Endothelial cell of umbilical vein (primary cell): Measurements from ENCODE around the gene PRAC2. TPM values are rescaled to one million over a fixed set of nuclear protein-coding genes. Genes with fewer than 3 reads are reported as not detected.

Source experiments
- BruUV-seq: library from RNA; stranded (reverse); fragments of 400-500 nt; replicated peaks from 2 replicates; lab custom pipeline; 2021; lab: Mats Ljungman, UMichigan
- CTCF ChIA-PET: fragments of 300-600, 350-600 bp; sonication (Branson Sonifier 250); formaldehyde crosslinking; loops from one replicate; lab custom pipeline; 2021; ENCODE audit warnings: antibody characterized with exemption, inconsistent platforms; lab: Charles Lee
- POLR2A ChIA-PET: fragments of 300-600, 350-600 bp; sonication (Branson Sonifier 250); formaldehyde crosslinking; loops from one replicate; lab custom pipeline; 2021; ENCODE audit warnings: antibody characterized with exemption, inconsistent platforms; lab: Charles Lee
- DNase-seq: peaks from one replicate; pipeline ENCODE4 v3.0.0-alpha.2; 2011; ENCODE audit warnings: low read depth, low spot score
- FAIRE-seq: peaks from 2 replicates; lab custom pipeline; 2011; peaks lifted over from hg19 to GRCh38; lab: Jason Lieb, UNC
- H2AFZ ChIP-seq: 2 replicates; pipeline ENCODE4 v1.6.0; 2012; ENCODE audit warnings: low read depth, low read length, control low read depth, inconsistent platforms
- H3K27ac ChIP-seq: 2 replicates; pipeline ENCODE4 v1.5.1; 2011; ENCODE audit warnings: low read depth, mild to moderate bottlenecking, control low read depth, low read length, moderate library complexity; ENCODE audit not compliant: insufficient read depth
- H3K27me3 ChIP-seq, 2 experiments: 2 replicates each; pipeline versions ENCODE4 v1.6.0 to v1.6.1; 2011; ENCODE audit warnings: low read length in 2 of 2, mixed read lengths in 1 of 2; ENCODE audit not compliant: control insufficient read depth in 2 of 2, insufficient read depth in 2 of 2
- H3K36me3 ChIP-seq, 2 experiments: 2 replicates in 1 of 2; 3 replicates in 1 of 2; pipeline ENCODE4 v1.5.1; 2011; ENCODE audit warnings: low read length in 2 of 2, mild to moderate bottlenecking in 1 of 2, moderate library complexity in 1 of 2; ENCODE audit not compliant: control insufficient read depth in 2 of 2, insufficient read depth in 2 of 2; ENCODE audit errors: extremely low read depth in 1 of 2
- H3K4me1 ChIP-seq: 3 replicates; pipeline ENCODE4 v1.5.1; 2011; ENCODE audit warnings: mild to moderate bottlenecking, low read length; ENCODE audit not compliant: control insufficient read depth, insufficient read depth; ENCODE audit errors: extremely low read depth
- H3K4me2 ChIP-seq: 2 replicates; pipeline ENCODE4 v1.6.1; 2011; ENCODE audit warnings: low read length, control low read depth, mixed read lengths; ENCODE audit not compliant: insufficient read depth
- H3K4me3 ChIP-seq, 3 experiments: fragments of 200-600 bp in 1 of 3; sonication (generic), shearing (Covaris generic) in 1 of 3; replicated peaks in 1 of 3; 2 replicates each; pipeline ENCODE4 v1.5.1; 2011 to 2016; ENCODE audit warnings: control low read depth in 3 of 3, low read length in 3 of 3, mild to moderate bottlenecking in 2 of 3, inconsistent platforms in 1 of 3, low read depth in 1 of 3, moderate library complexity in 1 of 3; ENCODE audit not compliant: insufficient read depth in 1 of 3
- H3K79me2 ChIP-seq: 2 replicates; pipeline ENCODE4 v1.6.0; 2012; ENCODE audit warnings: low read length, inconsistent platforms; ENCODE audit not compliant: control insufficient read depth, insufficient read depth
- H3K9ac ChIP-seq: replicated peaks from 2 replicates; pipeline ENCODE3; 2011; ENCODE audit warnings: low read length, control low read depth; ENCODE audit not compliant: insufficient read depth; ENCODE audit errors: extremely low read depth
- H3K9me1 ChIP-seq: replicated peaks from 3 replicates; pipeline ENCODE4 v1.6.0; 2011; ENCODE audit warnings: mild to moderate bottlenecking, low read length; ENCODE audit not compliant: control insufficient read depth, insufficient read depth; ENCODE audit errors: extremely low read depth
- H3K9me3 ChIP-seq: replicated peaks from 2 replicates; pipeline ENCODE4 v1.5.1; 2012; ENCODE audit warnings: low read length, inconsistent platforms; ENCODE audit not compliant: control insufficient read depth, insufficient read depth
- H4K20me1 ChIP-seq: replicated peaks from 2 replicates; pipeline ENCODE3; 2011; ENCODE audit warnings: mild to moderate bottlenecking, low read length; ENCODE audit not compliant: control insufficient read depth, insufficient read depth; ENCODE audit errors: extremely low read depth
- CTCF ChIP-seq, 2 donors: IDR thresholded peaks; 1 replicate in 1 of 2; 2 replicates in 1 of 2; pipeline ENCODE4 v1.5.1; 2011; ENCODE audit warnings: low read length in 2 of 2, mild to moderate bottlenecking in 2 of 2, moderate library complexity in 2 of 2, control low read depth in 1 of 2, inconsistent platforms in 1 of 2, low read depth in 1 of 2; ENCODE audit not compliant: insufficient read depth in 1 of 2; ENCODE audit errors: extremely low read depth in 1 of 2
- EZH2 ChIP-seq: IDR thresholded peaks from 2 replicates; pipeline ENCODE4 v1.6.1; 2012; ENCODE audit warnings: borderline replicate concordance, low read depth, mild to moderate bottlenecking, moderate library complexity, low read length, inconsistent platforms; ENCODE audit not compliant: severe bottlenecking
- FOS ChIP-seq: IDR thresholded peaks from 2 replicates; pipeline ENCODE4 v1.6.1; 2011; ENCODE audit warnings: mild to moderate bottlenecking, low read length, moderate library complexity, borderline replicate concordance; ENCODE audit not compliant: insufficient read depth
- GATA2 ChIP-seq: IDR thresholded peaks from 2 replicates; pipeline ENCODE4 v1.7.0; 2011; ENCODE audit warnings: low read depth, mild to moderate bottlenecking, moderate library complexity, mixed read lengths, low read length; ENCODE audit not compliant: insufficient read length, insufficient read depth
- JUN ChIP-seq: IDR thresholded peaks from 2 replicates; pipeline ENCODE4 v1.6.1; 2011; ENCODE audit warnings: borderline replicate concordance, low read depth; ENCODE audit not compliant: insufficient read length, insufficient read depth
- MYC ChIP-seq: IDR thresholded peaks from one replicate; pipeline ENCODE4 v1.6.1; 2011; ENCODE audit warnings: mild to moderate bottlenecking, low read depth, low read length
- POLR2A ChIP-seq: IDR thresholded peaks from 2 replicates; pipeline ENCODE4 v1.6.1; 2012; ENCODE audit warnings: low read depth, mild to moderate bottlenecking, control low read depth, low read length
- POLR2AphosphoS5 ChIP-seq: IDR thresholded peaks from 2 replicates; pipeline ENCODE4 v1.6.1; 2012; ENCODE audit warnings: low read depth, mild to moderate bottlenecking, control low read depth, low read length, moderate library complexity; ENCODE audit not compliant: insufficient read depth
- dilution Hi-C: fragments of 300-500 bp; cut with MboI; formaldehyde crosslinking; loops from one replicate; pipeline ENCODE4 v1.15.0; 2019; ENCODE audit warnings: low sequenced_read_pairs; ENCODE audit not compliant: extremely low pct_ligation_motif_present
- intact Hi-C: fragments of 100-400 bp; cut with micrococcal nuclease; formaldehyde crosslinking; loops from one replicate; pipeline ENCODE4 v1.10.0; 2022
- polyA plus RNA-seq, 4 experiments: library from polyadenylated mRNA; depleted of rRNA in 3 of 4; stranded (reverse) in 3 of 4; unstranded in 1 of 4; fragments of >200 nt; gene quantifications; 2 replicates each; pipeline versions ENCODE4 v1.2.1 to v1.2.3, GENCODE V29; 2011 to 2012; ENCODE audit warnings: missing spikeins in 1 of 4
- total RNA-seq: library from RNA; stranded (reverse); gene quantifications from 2 replicates; pipeline ENCODE4 v1.2.3, GENCODE V29; 2021

The PRAC2 gene
- total and polyA plus RNA-seq, 2 donors (not counting 3 experiments of a cell fraction or from before 2014, with no cell fraction given): not detected

GRCh38 chr17:48769009-48769675 lies 46.2 kb downstream of the PRAC2 start:
- TF ChIP-seq GATA2 (no peak), EZH2 (no peak), CTCF (IDR thresholded peaks at IDR 0.05; ENCODE audit: extremely low read depth in 1 of 2, insufficient read depth in 1 of 2, low read depth in 1 of 2, low read length in 2 of 2) (no peak), POLR2AphosphoS5 (no peak), FOS (no peak), JUN (no peak), MYC (no peak), POLR2A (no peak)
- no peak for FAIRE-seq
- Histone ChIP-seq H3K4me3 (no peak overlapping the region), H3K9me3 (no peaks in the 10 kb centered on the region), H4K20me1 (no peaks in the 10 kb centered on the region), H3K79me2 (no peaks in the 10 kb centered on the region), H3K36me3 (no peaks in the 10 kb centered on the region), H2AFZ (no peak overlapping the region), H3K4me2 (no peak overlapping the region), H3K9ac (no peak overlapping the region), H3K9me1 (no peaks in the 10 kb centered on the region), H3K27me3 (peaks cover 13 to 19% of the 10 kb centered on the region in 2 experiments), H3K4me1 (no peaks in the 10 kb centered on the region), H3K27ac (no peak overlapping the region)
- no peak for DNase-seq
- dilution Hi-C loops: loop anchor here (25.0 kb wide), 1 partner anchor 107 kb away; no protein-coding TSS in a partner anchor
- intact Hi-C loops: no loop called here
- POLR2A ChIA-PET: no interaction called here
- CTCF ChIA-PET: interaction anchor here (0.7 to 4.5 kb wide), 9 partner anchors 10 to 116 kb away, joined by 3 to 19 read pairs (median 3); partner anchors contain the start of gene HOXB13
- no TSS peak for BruUV-seq
